Activated CD4-positive, alpha-beta memory T cell treated with anti-CD3 and anti-CD28 coated beads for 36 hours (primary cell): ENCODE results near the gene GRAMD2B. TPM values are rescaled to one million over a fixed set of nuclear protein-coding genes. Genes with fewer than 3 reads are reported as not detected.
A peak's percentile ranks its signal among the peaks of the same experiment; 100 is the strongest.
"Not testable (repeated sequence)": the region's sequence is repeated elsewhere in the genome, so short reads cannot be mapped to it uniquely, and the experiment has no call there.

Experiments
- CTCF ChIA-PET: fragments of 350-600 bp; sonication (Branson Sonifier 250); formaldehyde crosslinking; loops from one replicate; lab custom pipeline; 2021; ENCODE audit warnings: antibody characterized with exemption, inconsistent platforms; lab: Charles Lee
- POLR2A ChIA-PET: fragments of 350-600 bp; sonication (Branson Sonifier 250); formaldehyde crosslinking; loops from one replicate; lab custom pipeline; 2021; ENCODE audit warnings: antibody characterized with exemption; lab: Charles Lee
- DNase-seq: peaks from one replicate; pipeline ENCODE4 v3.0.0-alpha.2; 2020
- H3K27ac Mint-ChIP-seq: one replicate; pipeline ENCODE4 v1.8.0; 2021; ENCODE audit warnings: mixed read lengths
- H3K27me3 Mint-ChIP-seq: one replicate; pipeline ENCODE4 v1.8.0; 2021; ENCODE audit warnings: mixed read lengths
- H3K36me3 Mint-ChIP-seq: one replicate; pipeline ENCODE4 v1.8.0; 2021; ENCODE audit warnings: mixed read lengths
- H3K4me1 Mint-ChIP-seq: one replicate; pipeline ENCODE4 v1.8.0; 2021; ENCODE audit warnings: low read depth, mixed read lengths
- H3K4me3 Mint-ChIP-seq: one replicate; pipeline ENCODE4 v1.8.0; 2021; ENCODE audit warnings: mild to moderate bottlenecking, mixed read lengths
- H3K9me3 Mint-ChIP-seq: one replicate; pipeline ENCODE4 v1.8.0; 2021; ENCODE audit warnings: mixed read lengths
- intact Hi-C: fragments of 100-400 bp; cut with micrococcal nuclease; formaldehyde crosslinking; loops from one replicate; pipeline ENCODE4 v1.15.1; 2023
- total RNA-seq, 2 experiments: library from RNA; stranded (reverse); gene quantifications; one replicate each; pipeline ENCODE4 v1.2.3, GENCODE V29; 2021

GRAMD2B gene
- 10 to 100 TPM in 1 of 2 experiments, 1 to 10 TPM in 1; 9.9 to 10.4 TPM for total RNA-seq

- H3K9me3 Mint-ChIP-seq = no peaks in the 10 kb centered on the region
- DNase-seq = peak; percentile 83
- no peaks in the 10 kb centered on the region for H3K36me3 Mint-ChIP-seq
- peak within 1 kb of the TSS; percentile 82 for H3K4me3 Mint-ChIP-seq
- ChIA-PET POLR2A (interaction anchor here (1.3 to 3.5 kb wide), 6 partner anchors 10 to 42 kb away, joined by 3 to 27 read pairs (median 14); no protein-coding TSS in a partner anchor), CTCF (interaction anchor here (0.7 to 4.8 kb wide), 8 partner anchors 20 to 110 kb away, joined by 3 to 21 read pairs (median 3); no protein-coding TSS in a partner anchor)
- intact Hi-C loops = loop anchor here (1.0 to 2.0 kb wide), 6 partner anchors 15 to 177 kb away; partner anchors contain the start of gene PHAX
- no peaks in the 10 kb centered on the region for H3K27me3 Mint-ChIP-seq
- H3K4me1 Mint-ChIP-seq = peaks cover 38% of the 10 kb centered on the region
- H3K27ac Mint-ChIP-seq = peak within 1 kb of the TSS; percentile 87
Observed at GRCh38 chr5:126422994-126423788, at the start of gene GRAMD2B. Gene GRAMD2B, plus strand, starts transcription at chr5:126423409. Its CDS starts 198 bp downstream, at chr5:126423607.

- Mint-ChIP-seq H3K36me3 (no peaks in the 10 kb centered on the region), H3K4me3 (no peak overlapping the region), H3K27ac (no peak overlapping the region), H3K27me3 (no peaks in the 10 kb centered on the region), H3K4me1 (peaks cover 15% of the 10 kb centered on the region), H3K9me3 (no peaks in the 10 kb centered on the region)
- intact Hi-C loops = loop anchor here (2.0 kb wide), 1 partner anchor 49 kb away; the partner anchor contains the start of gene GRAMD2B
- ChIA-PET POLR2A (no interaction called here), CTCF (interaction anchor here (1.1 kb wide), 1 partner anchor 126 kb away, joined by 3 read pairs; no protein-coding TSS in a partner anchor)
- DNase-seq = no peak
Observed at GRCh38 chr5:126374109-126374416, 49.1 kb upstream of the GRAMD2B start.

- CTCF ChIA-PET = interaction anchor here (0.6 kb wide), 1 partner anchor 9 kb away, joined by 3 read pairs; no protein-coding TSS in a partner anchor
- no peak for DNase-seq
- no peak overlapping the region for H3K4me3 Mint-ChIP-seq
- no peaks in the 10 kb centered on the region for H3K27me3 Mint-ChIP-seq
- H3K9me3 Mint-ChIP-seq = peaks cover 2% of the 10 kb centered on the region
- intact Hi-C loops = no loop called here
- H3K36me3 Mint-ChIP-seq = no peaks in the 10 kb centered on the region
- POLR2A ChIA-PET = no interaction called here
- no peak overlapping the region for H3K27ac Mint-ChIP-seq
- peaks cover 15% of the 10 kb centered on the region for H3K4me1 Mint-ChIP-seq
Observed at GRCh38 chr5:126376443-126376842, 46.8 kb upstream of the GRAMD2B start.

- intact Hi-C loops = no loop called here
- POLR2A ChIA-PET = no interaction called here
- CTCF ChIA-PET = no interaction called here
- no peaks in the 10 kb centered on the region for H3K36me3 Mint-ChIP-seq
- no peaks in the 10 kb centered on the region for H3K27me3 Mint-ChIP-seq
- H3K27ac Mint-ChIP-seq = no peak overlapping the region
- peaks cover 11% of the 10 kb centered on the region for H3K9me3 Mint-ChIP-seq
- DNase-seq = no peak
- peaks cover 15% of the 10 kb centered on the region for H3K4me1 Mint-ChIP-seq
- H3K4me3 Mint-ChIP-seq = no peak overlapping the region
Observed at GRCh38 chr5:126377424-126377823, 45.8 kb upstream of the GRAMD2B start.

GRCh38 chr5:126380316-126380715 is 42.9 kb upstream of the GRAMD2B start:
- H3K27ac Mint-ChIP-seq, H3K4me3 Mint-ChIP-seq, CTCF ChIA-PET, H3K4me1 Mint-ChIP-seq, H3K36me3 Mint-ChIP-seq, H3K27me3 Mint-ChIP-seq, POLR2A ChIA-PET, DNase-seq, intact Hi-C loops: not testable (repeated sequence)
- peaks cover 11% of the 10 kb centered on the region for H3K9me3 Mint-ChIP-seq

- Mint-ChIP-seq H3K4me3 (no peak overlapping the region), H3K36me3 (no peaks in the 10 kb centered on the region), H3K9me3 (peaks cover 11% of the 10 kb centered on the region), H3K27me3 (peaks cover 2% of the 10 kb centered on the region), H3K27ac (no peak overlapping the region), H3K4me1 (no peaks in the 10 kb centered on the region)
- ChIA-PET POLR2A (no interaction called here), CTCF (interaction anchor here (0.6 to 1.1 kb wide), 2 partner anchors 42 to 160 kb away, joined by 3 read pairs; no protein-coding TSS in a partner anchor)
- intact Hi-C loops = no loop called here
- DNase-seq = no peak
Observed at GRCh38 chr5:126383246-126383645, 40.0 kb upstream of the GRAMD2B start.

GRCh38 chr5:126383776-126384175 is 39.4 kb upstream of the GRAMD2B start:
- no peak for DNase-seq
- H3K4me3 Mint-ChIP-seq = no peak overlapping the region
- peaks cover 11% of the 10 kb centered on the region for H3K9me3 Mint-ChIP-seq
- H3K36me3 Mint-ChIP-seq = no peaks in the 10 kb centered on the region
- ChIA-PET POLR2A (no interaction called here), CTCF (interaction anchor here (0.6 kb wide), 1 partner anchor 42 kb away, joined by 3 read pairs; no protein-coding TSS in a partner anchor)
- intact Hi-C loops = no loop called here
- H3K4me1 Mint-ChIP-seq = no peaks in the 10 kb centered on the region
- peaks cover 2% of the 10 kb centered on the region for H3K27me3 Mint-ChIP-seq
- H3K27ac Mint-ChIP-seq = no peak overlapping the region

- H3K4me3 Mint-ChIP-seq = no peak overlapping the region
- H3K4me1 Mint-ChIP-seq = no peaks in the 10 kb centered on the region
- POLR2A ChIA-PET = no interaction called here
- peaks cover 2% of the 10 kb centered on the region for H3K27me3 Mint-ChIP-seq
- H3K27ac Mint-ChIP-seq = no peak overlapping the region
- DNase-seq = no peak
- intact Hi-C loops = no loop called here
- CTCF ChIA-PET = interaction anchor here (0.5 to 0.7 kb wide), 3 partner anchors 9 to 48 kb away, joined by 3 read pairs; no protein-coding TSS in a partner anchor
- H3K36me3 Mint-ChIP-seq = no peaks in the 10 kb centered on the region
- H3K9me3 Mint-ChIP-seq = peaks cover 11% of the 10 kb centered on the region
Observed at GRCh38 chr5:126384985-126385384, 38.2 kb upstream of the GRAMD2B start.

- Mint-ChIP-seq H3K9me3 (peaks cover 11% of the 10 kb centered on the region), H3K27me3 (peaks cover 2% of the 10 kb centered on the region), H3K27ac (no peak overlapping the region), H3K4me3 (no peak overlapping the region), H3K4me1 (no peaks in the 10 kb centered on the region), H3K36me3 (no peaks in the 10 kb centered on the region)
- no peak for DNase-seq
- ChIA-PET POLR2A (no interaction called here), CTCF (interaction anchor here (0.6 to 3.1 kb wide), 3 partner anchors 47 to 115 kb away, joined by 3 to 9 read pairs (median 3); no protein-coding TSS in a partner anchor)
- intact Hi-C loops = no loop called here
Observed at GRCh38 chr5:126385524-126386502, 37.4 kb upstream of the GRAMD2B start.

GRCh38 chr5:126389179-126389578 is 34.0 kb upstream of the GRAMD2B start:
- CTCF ChIA-PET = interaction anchor here (0.9 kb wide), 1 partner anchor 112 kb away, joined by 3 read pairs; no protein-coding TSS in a partner anchor
- POLR2A ChIA-PET = no interaction called here
- H3K9me3 Mint-ChIP-seq = no peaks in the 10 kb centered on the region
- H3K36me3 Mint-ChIP-seq = no peaks in the 10 kb centered on the region
- H3K27me3 Mint-ChIP-seq = peaks cover 2% of the 10 kb centered on the region
- no peak overlapping the region for H3K27ac Mint-ChIP-seq
- intact Hi-C loops = no loop called here
- no peak overlapping the region for H3K4me3 Mint-ChIP-seq
- DNase-seq = no peak
- H3K4me1 Mint-ChIP-seq = no peaks in the 10 kb centered on the region

- H3K27me3 Mint-ChIP-seq = peaks cover 2% of the 10 kb centered on the region
- H3K9me3 Mint-ChIP-seq = no peaks in the 10 kb centered on the region
- H3K4me3 Mint-ChIP-seq = no peak overlapping the region
- POLR2A ChIA-PET = no interaction called here
- no peak overlapping the region for H3K27ac Mint-ChIP-seq
- intact Hi-C loops = no loop called here
- H3K36me3 Mint-ChIP-seq = no peaks in the 10 kb centered on the region
- no peaks in the 10 kb centered on the region for H3K4me1 Mint-ChIP-seq
- no peak for DNase-seq
- CTCF ChIA-PET = interaction anchor here (0.9 kb wide), 1 partner anchor 111 kb away, joined by 3 read pairs; no protein-coding TSS in a partner anchor
Observed at GRCh38 chr5:126390051-126390450, 33.2 kb upstream of the GRAMD2B start.
